ENCODE data around the gene PROS1. TPM values are rescaled to one million over a fixed set of nuclear protein-coding genes. Genes with fewer than 3 reads are reported as not detected.
"Not testable (repeated sequence)": the region's sequence is repeated elsewhere in the genome, so short reads cannot be mapped to it uniquely, and the experiment has no call there.

PROS1 gene
- total RNA-seq, 1 experiment from 2014 or later, result 4.3 TPM

DNA sequence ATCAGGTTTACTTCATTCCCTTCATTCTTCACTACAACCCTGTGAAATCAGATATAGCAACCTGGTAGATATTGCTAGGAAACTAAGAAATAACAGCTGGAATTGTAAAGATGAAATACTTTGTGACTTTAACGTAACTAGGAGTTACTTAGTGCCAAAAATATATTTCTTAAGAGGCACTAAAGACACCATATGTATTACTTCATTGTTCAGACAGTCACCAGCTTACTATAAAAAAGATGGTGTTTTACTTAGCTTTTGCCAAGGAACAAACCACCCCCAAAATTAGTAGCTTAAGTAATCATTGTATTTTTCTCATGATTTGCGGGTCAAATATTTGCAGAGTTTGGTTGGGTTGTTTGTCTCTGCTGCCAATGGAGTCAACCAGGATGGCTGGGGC is 62.5 kb downstream of the PROS1 start:
- in situ Hi-C loops (cut with HindIII; ENCODE audit: low pct_unique_long_range_greater_than_20kb, low sequenced_read_pairs), result no loop called here
- no peak for DNase-seq (ENCODE audit: low read depth)

DNA sequence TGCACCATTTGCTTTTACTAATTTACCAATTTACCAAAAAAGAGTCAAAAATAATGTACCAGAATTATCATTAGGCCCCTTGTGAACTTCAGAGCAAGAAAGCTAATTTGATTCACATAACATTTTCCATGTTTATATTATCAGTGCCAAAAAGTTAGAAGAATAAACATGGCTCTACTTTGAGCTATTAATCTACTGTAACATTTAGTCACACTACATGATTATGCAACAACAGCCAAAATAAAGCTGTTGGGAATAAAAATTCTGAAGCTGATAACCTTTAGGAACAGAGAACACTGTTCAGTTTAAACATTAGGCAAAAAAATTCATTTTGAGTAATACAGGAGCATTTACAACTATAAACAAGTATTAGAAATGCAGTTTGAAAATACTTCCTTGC is 63.6 kb downstream of the PROS1 start:
- in situ Hi-C loops (cut with HindIII; ENCODE audit: low pct_unique_long_range_greater_than_20kb, low sequenced_read_pairs), result no loop called here
- DNase-seq (ENCODE audit: low read depth), result no peak

DNA sequence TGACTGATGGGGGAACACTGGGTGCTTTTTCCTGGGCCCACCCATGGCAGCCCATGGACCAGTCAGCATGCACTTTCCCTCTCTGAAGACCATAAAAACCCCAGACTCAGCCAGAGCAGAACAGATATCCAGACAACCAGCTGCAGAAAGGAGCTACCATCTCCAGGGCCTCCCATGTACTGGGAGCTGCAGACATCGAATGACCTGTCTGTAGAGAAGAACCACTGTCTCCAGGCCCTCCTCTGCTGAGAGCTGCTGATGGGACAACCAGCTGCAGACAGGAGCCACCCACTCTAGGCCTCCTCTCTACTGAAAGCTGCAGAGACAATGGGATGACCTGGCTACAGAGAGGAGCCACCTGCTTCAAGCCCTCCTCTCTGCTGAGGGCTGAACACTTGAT is 66.6 kb downstream of the PROS1 start:
- no peak for DNase-seq (ENCODE audit: low read depth)
- in situ Hi-C loops (cut with HindIII; ENCODE audit: low pct_unique_long_range_greater_than_20kb, low sequenced_read_pairs), result no loop called here

DNA sequence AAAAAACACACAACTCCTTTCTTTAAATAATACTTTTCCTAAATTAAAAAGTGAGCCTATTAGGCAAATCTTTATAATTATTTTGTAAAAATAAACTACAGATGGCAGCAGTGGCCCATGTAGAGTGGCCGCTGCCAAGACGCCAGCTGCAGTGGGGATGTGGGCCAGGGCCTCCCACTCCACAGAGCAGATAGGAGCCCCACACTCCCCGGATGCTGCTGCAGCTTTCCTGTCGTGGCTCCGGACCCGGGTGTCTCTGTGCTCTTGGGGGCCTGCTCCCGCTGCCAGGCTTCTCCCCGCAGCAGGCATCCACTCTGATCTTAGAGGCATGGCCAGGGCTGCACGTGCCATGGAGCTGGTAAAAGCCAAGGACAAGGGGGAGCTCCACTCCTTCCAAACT is 67.5 kb downstream of the PROS1 start:
- DNase-seq (ENCODE audit: low read depth), result no peak
- in situ Hi-C loops (cut with HindIII; ENCODE audit: low pct_unique_long_range_greater_than_20kb, low sequenced_read_pairs), result no loop called here

DNA sequence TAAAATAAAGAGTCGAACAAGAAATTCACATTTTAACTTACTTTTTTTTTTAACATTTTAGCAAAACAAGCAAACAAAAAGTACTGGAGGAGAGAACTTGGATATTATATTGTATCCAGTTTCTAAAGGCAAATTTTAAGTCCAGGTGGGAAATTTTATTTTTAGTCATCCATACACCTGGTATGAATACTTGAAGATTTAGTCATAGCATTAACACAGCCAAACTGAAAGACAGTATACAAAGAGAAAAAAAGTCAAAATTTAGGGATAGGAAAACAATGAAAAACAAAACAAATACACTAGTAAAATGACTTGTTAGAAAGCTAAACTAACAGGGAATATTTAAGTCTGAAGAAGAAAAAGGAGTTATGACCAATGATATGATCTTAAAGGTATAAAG is 69.1 kb downstream of the PROS1 start:
- DNase-seq (ENCODE audit: low read depth), result no peak
- in situ Hi-C loops (cut with HindIII; ENCODE audit: low pct_unique_long_range_greater_than_20kb, low sequenced_read_pairs), result no loop called here

DNA sequence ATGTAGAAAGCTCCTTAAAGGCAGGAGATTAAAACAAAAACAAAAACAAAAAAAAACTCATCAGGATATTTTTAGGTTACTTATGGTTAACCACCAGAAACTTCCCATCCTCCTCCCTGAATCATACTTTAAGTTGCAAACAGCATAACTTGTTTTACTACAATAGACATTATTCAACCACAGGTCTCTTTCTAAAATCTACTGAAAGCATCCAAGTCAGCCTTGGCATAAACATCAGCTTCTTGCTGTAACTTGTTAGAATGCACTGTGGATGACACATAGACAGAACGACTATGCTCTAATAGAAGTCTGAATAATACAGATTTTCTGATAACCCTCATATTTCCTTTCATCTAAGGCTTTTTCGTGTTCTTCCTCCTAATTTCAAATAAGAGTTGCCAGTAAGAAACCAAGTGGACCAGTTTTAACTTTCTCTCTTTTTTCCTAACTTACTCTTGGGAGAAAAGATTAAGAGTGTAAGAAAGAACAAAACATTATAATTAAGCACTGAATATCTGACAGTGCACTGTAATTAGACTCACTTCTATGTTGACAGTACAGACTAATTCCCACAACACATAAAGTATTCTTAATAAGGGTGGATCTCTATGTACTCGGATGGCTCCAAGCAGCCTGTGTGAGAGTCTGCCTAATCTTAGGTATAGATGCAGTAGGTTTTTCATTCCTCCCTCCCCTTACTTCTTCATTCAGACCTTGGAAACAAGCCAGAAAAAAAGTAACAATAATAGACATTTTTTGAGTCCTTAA is 95.3 kb downstream of the PROS1 start:
- DNase-seq (ENCODE audit: low read depth); in situ Hi-C loops (cut with HindIII; ENCODE audit: low pct_unique_long_range_greater_than_20kb, low sequenced_read_pairs): not testable (repeated sequence)

DNA sequence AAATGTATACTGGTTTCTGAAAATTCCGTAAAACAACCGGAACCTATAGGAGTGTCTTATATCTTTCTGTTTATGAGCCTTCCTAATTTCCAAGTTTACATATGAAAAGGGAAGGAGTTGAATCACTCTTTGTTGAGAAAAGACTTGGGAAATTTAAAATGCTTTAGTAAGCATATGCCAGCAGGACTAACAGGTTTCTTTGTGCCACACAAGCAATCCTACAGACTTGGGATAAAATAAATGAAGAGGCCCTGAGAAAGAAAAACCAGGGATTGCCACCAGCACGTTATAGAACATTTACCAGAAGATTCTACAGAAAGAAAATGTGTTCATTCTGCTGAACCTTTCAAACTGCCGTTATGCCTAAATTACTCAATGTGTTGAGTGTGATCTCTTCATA is 96.3 kb downstream of the PROS1 start:
- DNase-seq (ENCODE audit: low read depth); in situ Hi-C loops (cut with HindIII; ENCODE audit: low pct_unique_long_range_greater_than_20kb, low sequenced_read_pairs): not testable (repeated sequence)

DNA sequence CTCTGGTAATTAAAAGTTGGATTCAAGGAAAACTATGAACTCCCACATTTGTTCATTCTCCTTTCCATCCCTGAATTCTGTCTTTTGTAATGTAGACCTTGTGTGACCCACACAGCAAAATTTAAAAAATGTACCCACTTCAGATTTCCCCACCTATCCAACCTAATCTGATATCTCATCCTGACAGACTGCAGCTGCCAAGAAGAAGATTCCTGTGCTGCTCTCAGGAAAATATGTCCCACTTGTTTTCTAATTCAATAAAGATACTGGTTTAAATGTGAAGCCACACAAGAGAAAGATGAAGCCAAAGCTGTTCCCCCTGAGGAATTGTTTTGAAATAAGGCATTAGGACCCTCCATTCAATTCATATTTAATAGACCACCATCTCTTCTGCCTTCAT is 100.3 kb downstream of the PROS1 start:
- DNase-seq (ENCODE audit: low read depth); in situ Hi-C loops (cut with HindIII; ENCODE audit: low pct_unique_long_range_greater_than_20kb, low sequenced_read_pairs): not testable (repeated sequence)

DNA sequence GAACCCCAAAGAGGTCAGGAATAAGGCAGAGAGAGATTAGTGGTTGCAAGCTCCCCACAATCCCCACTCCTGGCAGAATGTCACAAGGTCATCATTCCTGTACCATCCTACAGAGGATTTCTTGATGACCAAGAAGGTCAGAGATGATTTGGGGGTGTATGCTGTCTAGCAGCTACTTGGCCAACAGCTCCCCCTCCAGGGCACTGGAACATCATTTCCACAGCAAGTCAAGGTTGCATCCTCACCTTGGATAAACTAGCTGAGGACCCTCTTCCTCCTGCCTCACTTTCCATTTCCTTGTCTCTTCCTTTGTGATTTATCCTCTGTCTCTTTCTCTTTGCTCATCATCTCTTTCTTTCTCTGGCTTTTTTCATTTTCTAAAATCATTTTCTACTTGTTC is 106.3 kb downstream of the PROS1 start:
- no peak for DNase-seq (ENCODE audit: low read depth)
- in situ Hi-C loops (cut with HindIII; ENCODE audit: low pct_unique_long_range_greater_than_20kb, low sequenced_read_pairs), result no loop called here

DNA sequence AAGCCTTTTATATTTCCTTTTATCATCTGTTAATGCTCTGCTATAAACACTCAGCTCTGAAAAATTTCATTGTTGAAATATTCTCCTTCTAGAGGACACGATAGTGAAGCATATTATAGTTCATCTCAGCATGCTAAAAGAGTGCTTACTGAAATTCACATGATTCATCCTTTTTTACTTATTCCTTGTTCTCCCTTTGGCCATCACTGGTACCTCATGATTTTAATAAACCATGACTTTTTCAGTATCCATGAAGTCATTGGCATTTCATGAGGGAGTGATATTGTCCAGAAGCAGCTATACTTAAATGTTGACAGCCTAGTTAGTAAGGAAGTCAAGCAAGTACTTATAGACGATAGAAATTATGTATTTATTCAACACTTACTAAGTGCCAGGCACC is 112.7 kb downstream of the PROS1 start:
- in situ Hi-C loops (cut with HindIII; ENCODE audit: low pct_unique_long_range_greater_than_20kb, low sequenced_read_pairs), result no loop called here
- no peak for DNase-seq (ENCODE audit: low read depth)

DNA sequence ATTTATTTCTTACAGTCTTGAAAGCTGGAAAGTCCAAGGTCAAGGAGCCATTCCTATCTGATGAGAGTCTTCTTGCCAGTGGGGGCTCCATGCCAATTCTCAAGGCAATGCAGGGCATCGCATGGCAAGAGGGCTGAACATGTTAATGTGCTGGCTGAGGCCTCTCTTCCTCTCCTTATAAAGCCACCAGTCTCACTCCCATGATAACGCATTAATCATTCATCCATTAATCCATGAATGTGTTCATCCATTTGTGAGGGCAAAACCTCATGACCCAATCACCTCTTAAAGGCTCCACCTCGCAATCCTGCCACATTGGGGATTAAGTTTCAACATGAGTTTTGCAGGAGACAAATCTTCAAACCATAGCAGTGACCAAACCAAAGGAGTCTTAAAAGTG is 118.3 kb downstream of the PROS1 start:
- no peak for DNase-seq (ENCODE audit: low read depth)
- in situ Hi-C loops (cut with HindIII; ENCODE audit: low pct_unique_long_range_greater_than_20kb, low sequenced_read_pairs), result no loop called here

DNA sequence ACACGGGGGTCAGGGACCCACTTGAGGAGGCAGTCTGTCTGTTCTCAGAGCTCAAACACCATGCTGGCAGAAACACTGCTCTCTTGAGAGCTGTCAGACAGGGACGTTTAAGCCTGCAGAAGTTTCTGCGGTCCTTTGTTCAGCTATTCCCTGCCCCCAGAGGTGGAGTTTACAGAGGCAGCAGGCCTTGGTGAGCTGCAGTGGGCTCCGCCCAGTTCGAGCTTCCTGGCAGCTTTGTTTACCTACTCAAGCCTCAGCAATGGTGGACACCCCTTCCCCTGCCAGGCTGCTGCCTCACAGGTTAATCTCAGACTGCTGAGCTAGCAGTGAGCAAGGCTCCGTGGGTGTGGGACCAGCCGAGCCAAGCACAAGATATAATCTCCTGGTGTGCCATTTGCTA is 121.5 kb downstream of the PROS1 start:
- in situ Hi-C loops (cut with HindIII; ENCODE audit: low pct_unique_long_range_greater_than_20kb, low sequenced_read_pairs); DNase-seq (ENCODE audit: low read depth): not testable (repeated sequence)

DNA sequence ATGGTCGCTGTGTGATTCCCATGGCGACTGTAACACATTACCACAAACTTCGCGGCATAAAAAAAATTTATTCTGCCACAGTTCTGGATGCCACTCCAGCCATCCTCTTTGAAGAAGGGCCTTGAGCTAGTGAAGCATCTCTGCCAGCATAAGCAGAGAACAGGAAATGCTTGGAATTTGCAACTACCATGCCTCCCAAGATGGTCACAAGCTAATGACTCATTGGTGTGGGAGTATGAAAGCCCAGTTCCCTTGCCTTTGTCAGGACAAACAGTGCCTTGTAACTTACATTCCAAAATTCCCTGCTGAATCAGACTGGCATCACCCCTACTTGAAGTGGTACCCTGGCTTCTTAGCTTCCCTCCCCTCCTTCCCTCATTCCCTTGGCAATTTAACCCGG is 129.7 kb downstream of the PROS1 start:
- DNase-seq (ENCODE audit: low read depth), result peak; percentile 76
- in situ Hi-C loops (cut with HindIII; ENCODE audit: low pct_unique_long_range_greater_than_20kb, low sequenced_read_pairs), result no loop called here

DNA sequence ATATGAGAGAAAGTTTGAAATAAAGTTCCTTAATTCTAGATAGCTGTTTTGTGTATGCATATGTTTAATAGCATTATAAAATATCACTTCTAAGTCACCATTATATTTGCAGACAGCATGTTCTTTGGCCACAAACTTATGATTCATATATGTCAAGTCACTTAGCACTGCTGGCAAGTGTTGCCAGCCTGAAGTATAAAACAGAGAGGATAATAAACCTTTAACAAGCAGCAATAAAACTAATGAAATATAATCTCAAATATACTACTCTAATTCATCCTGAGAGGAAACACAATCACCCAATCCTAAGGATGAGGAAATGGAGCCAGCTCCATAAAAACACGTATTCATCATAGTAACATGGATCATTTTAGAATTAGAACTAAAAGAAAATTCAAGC is 134.5 kb downstream of the PROS1 start:
- DNase-seq (ENCODE audit: low read depth); in situ Hi-C loops (cut with HindIII; ENCODE audit: low pct_unique_long_range_greater_than_20kb, low sequenced_read_pairs): not testable (repeated sequence)

Other genes with a start within 250 kb of the PROS1 start
- gene ARL13B, start 6.3 kb upstream of the PROS1 start, total RNA-seq (2014; rRNA removed; shearing (Covaris generic); ENCODE audit: low replicate concordance), result 2.5 and 2.9 TPM in 2 replicates
- not detected in 2 replicates for gene STX19, start 54.7 kb upstream of the PROS1 start, total RNA-seq (2014; rRNA removed; shearing (Covaris generic); ENCODE audit: low replicate concordance)
- gene DHFR2, start 89.0 kb upstream of the PROS1 start, total RNA-seq (2014; rRNA removed; shearing (Covaris generic); ENCODE audit: low replicate concordance), result 1.4 and 9.2 TPM in 2 replicates
- 8.9 and 10.6 TPM in 2 replicates for gene NSUN3, start 89.2 kb upstream of the PROS1 start, total RNA-seq (2014; rRNA removed; shearing (Covaris generic); ENCODE audit: low replicate concordance)

Data from Caki2 (cell line).